LNCaP clone FGC (cell line): ENCODE data around the gene RALGDS.

Source experiments
- DNase-seq: peaks from one replicate; pipeline ENCODE4 v3.0.0-alpha.2; 2011; ENCODE audit warnings: low read depth
- H3K4me3 ChIP-seq: 2 replicates; pipeline ENCODE4 v1.5.1; 2011; ENCODE audit warnings: mild to moderate bottlenecking, low read depth, low read length, control low read depth
- TF ChIP-seq, protein P1 (sequence below): IDR thresholded peaks from 2 replicates; pipeline ENCODE4 v1.5.1; 2012; ENCODE audit warnings: mild to moderate bottlenecking; ENCODE audit not compliant: control insufficient read depth, insufficient read depth; ENCODE audit errors: extremely low read depth

RALGDS gene

DNA sequence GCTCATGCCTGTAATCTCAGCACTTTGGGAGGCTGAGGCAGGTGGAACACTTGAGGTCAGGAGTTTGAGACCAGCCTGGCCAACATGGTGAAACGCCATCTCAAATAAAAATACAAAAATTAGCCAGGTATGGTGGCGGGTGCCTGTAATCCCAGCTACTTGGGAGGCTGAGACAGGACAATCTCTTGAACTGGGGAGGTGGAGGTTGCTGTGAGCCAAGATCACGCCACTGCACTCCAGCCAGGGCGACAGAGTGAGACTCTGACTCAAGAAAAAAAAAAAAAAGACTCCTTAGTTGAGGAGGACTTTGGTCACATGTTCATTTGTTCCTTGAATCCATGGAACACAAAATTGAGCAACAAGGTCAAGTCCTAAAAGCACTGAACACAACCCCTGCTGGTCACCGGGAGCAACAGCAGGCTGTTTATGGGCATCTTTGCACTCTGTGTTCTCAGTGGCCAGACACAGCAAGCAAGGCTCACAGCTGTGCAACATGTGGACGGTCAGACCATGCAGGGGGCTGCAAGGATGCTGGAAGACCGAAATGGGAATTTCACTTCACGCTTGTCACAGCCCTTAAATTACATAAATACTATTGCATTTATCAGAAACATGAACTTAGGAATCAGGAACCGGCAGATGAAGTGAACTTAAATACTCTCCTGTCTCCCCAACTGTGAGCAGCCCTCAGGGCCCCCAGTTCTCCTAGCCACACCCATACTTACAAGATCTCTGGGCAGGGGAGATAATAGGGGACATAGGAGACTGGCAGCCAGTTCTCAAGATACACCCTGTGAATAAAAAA lies 39.9 kb upstream of the RALGDS start:
- H3K4me3 ChIP-seq = no peak overlapping the region
- DNase-seq = peak; percentile 36
- TF ChIP-seq, protein P1, sequence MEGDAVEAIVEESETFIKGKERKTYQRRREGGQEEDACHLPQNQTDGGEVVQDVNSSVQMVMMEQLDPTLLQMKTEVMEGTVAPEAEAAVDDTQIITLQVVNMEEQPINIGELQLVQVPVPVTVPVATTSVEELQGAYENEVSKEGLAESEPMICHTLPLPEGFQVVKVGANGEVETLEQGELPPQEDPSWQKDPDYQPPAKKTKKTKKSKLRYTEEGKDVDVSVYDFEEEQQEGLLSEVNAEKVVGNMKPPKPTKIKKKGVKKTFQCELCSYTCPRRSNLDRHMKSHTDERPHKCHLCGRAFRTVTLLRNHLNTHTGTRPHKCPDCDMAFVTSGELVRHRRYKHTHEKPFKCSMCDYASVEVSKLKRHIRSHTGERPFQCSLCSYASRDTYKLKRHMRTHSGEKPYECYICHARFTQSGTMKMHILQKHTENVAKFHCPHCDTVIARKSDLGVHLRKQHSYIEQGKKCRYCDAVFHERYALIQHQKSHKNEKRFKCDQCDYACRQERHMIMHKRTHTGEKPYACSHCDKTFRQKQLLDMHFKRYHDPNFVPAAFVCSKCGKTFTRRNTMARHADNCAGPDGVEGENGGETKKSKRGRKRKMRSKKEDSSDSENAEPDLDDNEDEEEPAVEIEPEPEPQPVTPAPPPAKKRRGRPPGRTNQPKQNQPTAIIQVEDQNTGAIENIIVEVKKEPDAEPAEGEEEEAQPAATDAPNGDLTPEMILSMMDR = peak; percentile 62

- H3K4me3 ChIP-seq = no peak overlapping the region
- DNase-seq = no peak
- TF ChIP-seq, protein P1 = no peak
Measured at GRCh38 chr9:133158695-133159094, 37.7 kb upstream of the RALGDS start.

GRCh38 chr9:133155156-133155555 lies 34.1 kb upstream of the RALGDS start:
- TF ChIP-seq, protein P1 = no peak
- DNase-seq = no peak
- no peak overlapping the region for H3K4me3 ChIP-seq

DNA sequence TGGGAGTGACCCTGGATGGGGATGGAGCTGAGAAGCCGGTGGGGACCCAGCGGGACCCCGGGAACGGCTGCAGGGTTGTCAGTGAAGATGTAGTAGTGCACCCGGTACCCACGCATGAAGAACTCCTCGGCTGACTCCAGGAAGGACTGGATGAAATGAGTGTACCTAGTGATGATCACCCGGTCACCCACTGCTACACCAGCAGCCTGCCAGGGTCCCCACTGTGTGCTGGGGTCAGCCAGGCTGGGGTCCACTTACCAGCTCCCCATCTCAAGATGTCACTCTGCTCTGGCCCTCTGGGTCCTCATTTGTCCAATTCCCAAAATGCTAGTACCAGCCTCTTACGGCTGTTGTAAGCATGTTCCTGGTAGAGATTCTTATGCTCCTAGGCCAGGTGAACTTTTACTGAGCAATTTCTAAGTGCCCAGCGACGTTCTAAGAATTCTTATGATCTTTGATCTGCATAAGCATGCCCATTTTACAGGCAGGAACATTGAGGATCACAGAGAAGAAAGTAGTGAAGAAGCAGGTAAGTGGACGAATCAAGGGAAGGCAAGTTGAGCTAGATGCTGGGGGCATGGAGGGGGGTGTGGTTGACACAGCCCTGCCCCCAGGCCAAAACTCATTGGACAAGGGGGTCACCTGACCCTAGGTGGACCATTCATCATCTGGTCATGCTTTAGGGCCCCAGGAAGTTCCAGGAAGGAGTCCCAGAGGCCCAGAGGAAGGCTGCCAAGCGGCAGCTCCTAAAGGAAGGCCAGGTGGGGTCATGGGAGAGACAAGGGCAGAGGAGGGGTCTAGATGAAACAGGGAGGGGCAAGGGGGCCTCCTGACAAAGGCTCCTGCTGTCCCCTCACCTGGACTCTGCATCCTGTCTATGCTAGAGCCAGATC lies 33.3 kb upstream of the RALGDS start:
- TF ChIP-seq, protein P1 = no peak
- H3K4me3 ChIP-seq = no peak overlapping the region
- DNase-seq = no peak

DNA sequence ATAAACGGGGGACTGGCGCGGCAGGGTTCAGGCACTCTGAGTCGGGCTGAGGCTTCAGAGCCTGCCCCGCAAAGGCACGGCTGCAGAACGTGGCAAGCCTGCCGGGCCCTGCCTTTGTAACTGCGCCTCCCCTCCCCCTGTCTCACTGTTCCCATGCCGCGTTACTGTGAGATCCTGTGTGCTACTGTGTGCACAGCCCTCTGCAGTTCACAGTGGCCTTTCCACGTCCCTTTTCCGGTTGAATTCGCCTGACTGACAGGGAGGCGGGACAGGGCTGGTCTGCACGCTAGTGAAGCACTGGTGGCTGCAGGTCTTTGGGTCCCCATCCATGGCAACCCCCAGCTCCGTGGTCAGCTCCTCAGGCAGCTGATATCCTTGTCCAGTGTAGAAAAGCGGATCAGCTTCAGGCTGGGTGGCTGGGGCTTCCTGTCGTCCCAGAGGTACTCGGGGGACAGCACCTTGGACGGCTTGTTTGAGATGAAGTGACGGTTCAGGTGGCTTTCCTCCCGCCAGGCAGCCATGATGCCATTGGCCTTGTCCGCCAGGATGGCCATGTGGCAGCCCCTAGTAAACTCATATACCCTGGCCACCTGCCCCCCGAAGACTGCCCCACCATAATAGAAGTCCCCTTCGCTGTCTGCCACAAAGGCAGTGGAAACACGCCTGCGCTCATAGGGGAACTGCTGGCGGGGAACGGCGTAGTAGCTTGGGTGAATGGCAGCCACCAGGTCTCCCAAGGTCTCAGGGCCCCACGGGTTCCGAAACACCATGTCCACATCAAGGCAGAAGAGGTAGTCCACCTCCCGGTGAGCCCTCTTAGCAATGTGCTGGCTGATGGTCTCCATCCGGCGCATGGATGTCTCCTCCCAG lies 32.4 kb upstream of the RALGDS start:
- no peak overlapping the region for H3K4me3 ChIP-seq
- TF ChIP-seq, protein P1 = no peak
- no peak for DNase-seq
